Tibial artery (tissue), 4 donors: ENCODE measurements around the gene PARD6A.

Source experiments
- DNase-seq, 2 donors: peaks; one replicate each; pipeline ENCODE4 v3.0.0-alpha.2; 2019
- H3K27ac ChIP-seq, 2 donors: fragments of 200-600 bp; sonication (generic) in 1 of 2; 1 replicate in 1 of 2; 2 replicates in 1 of 2; pipeline ENCODE4 v1.5.1; 2018 to 2019; ENCODE audit warnings: mild to moderate bottlenecking in 1 of 2
- H3K27me3 ChIP-seq, 2 donors: fragments of 200-600 bp; sonication (generic) in 1 of 2; one replicate each; pipeline versions ENCODE4 v1.5.1 to v1.6.0; 2016 to 2019
- H3K36me3 ChIP-seq, 3 donors: fragments of 200-600 bp; sonication (generic) in 2 of 3; one replicate each; pipeline ENCODE4 v1.5.1; 2016 to 2019; ENCODE audit warnings: mild to moderate bottlenecking in 2 of 3
- H3K4me1 ChIP-seq, 4 donors: fragments of 200-600 bp; sonication (generic) in 2 of 4; 1 replicate in 3 of 4; 2 replicates in 1 of 4; pipeline ENCODE4 v1.5.1; 2016 to 2019
- H3K4me3 ChIP-seq, 2 donors: fragments of 200-600 bp; sonication (generic) in 1 of 2; 1 replicate in 1 of 2; 2 replicates in 1 of 2; pipeline ENCODE4 v1.5.1; 2018 to 2019; ENCODE audit warnings: mild to moderate bottlenecking in 2 of 2
- H3K9me3 ChIP-seq, 3 donors: fragments of 200-600 bp; sonication (generic) in 1 of 3; one replicate each; pipeline ENCODE4 v1.5.1; 2016 to 2019
- CTCF ChIP-seq, 2 experiments: fragments of 200-600 bp in 1 of 2; fragments of 450-650 bp in 1 of 2; IDR thresholded peaks; one replicate each; pipeline ENCODE4 v1.5.1; 2017 to 2019; ENCODE audit warnings: antibody characterized with exemption in 2 of 2, mild to moderate bottlenecking in 1 of 2, moderate library complexity in 1 of 2
- intact Hi-C: fragments of 100-400 bp; cut with DNase I; formaldehyde crosslinking; loops from one replicate; pipeline ENCODE4 v1.15.0; 2023; ENCODE audit warnings: low total_unique reads

The PARD6A gene

DNA sequence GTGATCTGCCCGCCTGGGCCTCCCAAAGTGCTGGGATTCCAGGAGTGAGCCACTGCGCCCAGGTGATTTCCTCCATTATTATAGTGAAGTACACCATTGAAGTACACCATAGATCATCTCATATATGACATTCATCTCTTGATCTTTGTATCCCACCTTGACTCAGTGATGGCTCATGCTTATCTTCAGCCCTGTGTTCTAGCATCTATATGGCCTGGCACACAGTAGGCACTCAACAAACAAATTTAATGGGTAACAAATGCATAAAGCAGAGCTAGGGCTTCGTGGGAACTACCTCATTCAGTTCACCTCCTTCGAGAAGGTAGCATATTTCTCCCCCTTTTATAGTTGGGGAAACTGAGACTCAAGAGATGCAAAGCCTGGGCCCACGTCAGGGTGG is 4.8 kb downstream of the PARD6A start:
- Histone ChIP-seq H3K27me3 (no peaks in the 10 kb centered on the region), H3K4me1 (peaks cover 0 to 37% (median 31%) of the 10 kb centered on the region in 4 donors), H3K9me3 (no peaks in the 10 kb centered on the region), H3K36me3 (peaks cover 0 to 25% (median 6%) of the 10 kb centered on the region in 3 donors), H3K27ac (peak overlapping the region in 1 of 2 donors; percentile 95), H3K4me3 (peak overlapping the region; percentile 71 to 82)
- TF ChIP-seq CTCF (IDR thresholded peaks at IDR 0.05), result no peak
- no peak for DNase-seq
- intact Hi-C loops, result loop anchor here (5.0 kb wide), 2 partner anchors 118 to 142 kb away; partner anchors contain the start of genes RANBP10 and TSNAXIP1

DNA sequence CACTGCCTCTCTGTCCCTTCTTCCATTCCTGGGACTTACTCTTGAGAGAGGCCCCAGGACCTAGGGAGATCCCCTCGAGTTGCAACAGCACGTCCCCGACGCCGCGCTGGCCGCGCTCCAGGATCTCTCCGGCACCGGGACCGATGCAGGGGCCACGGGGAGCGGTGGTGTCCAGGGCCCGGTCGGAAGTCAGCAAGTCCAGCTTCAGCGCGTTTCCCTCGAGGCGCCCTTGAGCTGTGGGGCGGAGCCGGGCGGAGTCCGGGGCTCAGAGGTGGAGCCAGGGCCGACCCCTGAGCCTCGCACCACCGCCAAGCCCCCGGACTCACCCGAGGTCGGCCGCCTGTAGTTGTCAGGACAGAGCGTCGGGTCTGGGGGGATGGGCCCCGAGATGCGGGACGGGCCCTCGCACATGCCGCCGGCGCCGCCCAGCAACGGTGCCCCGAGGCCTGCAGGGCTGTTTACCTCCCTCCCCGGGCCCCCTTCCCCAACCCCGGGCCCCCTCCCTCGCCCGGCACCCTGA is 5.3 kb downstream of the PARD6A start:
- H3K9me3 ChIP-seq, result no peaks in the 10 kb centered on the region
- H3K4me1 ChIP-seq, result peaks cover 0 to 35% (median 30%) of the 10 kb centered on the region in 4 donors
- H3K27me3 ChIP-seq, result no peaks in the 10 kb centered on the region
- peak in 1 of 2 donors; percentile 70 for DNase-seq
- intact Hi-C loops, result loop anchor here (5.0 kb wide), 2 partner anchors 119 to 141 kb away; partner anchors contain the start of genes RANBP10 and TSNAXIP1
- H3K4me3 ChIP-seq, result peak overlapping the region; percentile 71 to 82
- H3K36me3 ChIP-seq, result peaks cover 0 to 25% (median 6%) of the 10 kb centered on the region in 3 donors
- peak overlapping the region; percentile 90 to 95 for H3K27ac ChIP-seq
- TF ChIP-seq CTCF (IDR thresholded peaks at IDR 0.05), result no peak

DNA sequence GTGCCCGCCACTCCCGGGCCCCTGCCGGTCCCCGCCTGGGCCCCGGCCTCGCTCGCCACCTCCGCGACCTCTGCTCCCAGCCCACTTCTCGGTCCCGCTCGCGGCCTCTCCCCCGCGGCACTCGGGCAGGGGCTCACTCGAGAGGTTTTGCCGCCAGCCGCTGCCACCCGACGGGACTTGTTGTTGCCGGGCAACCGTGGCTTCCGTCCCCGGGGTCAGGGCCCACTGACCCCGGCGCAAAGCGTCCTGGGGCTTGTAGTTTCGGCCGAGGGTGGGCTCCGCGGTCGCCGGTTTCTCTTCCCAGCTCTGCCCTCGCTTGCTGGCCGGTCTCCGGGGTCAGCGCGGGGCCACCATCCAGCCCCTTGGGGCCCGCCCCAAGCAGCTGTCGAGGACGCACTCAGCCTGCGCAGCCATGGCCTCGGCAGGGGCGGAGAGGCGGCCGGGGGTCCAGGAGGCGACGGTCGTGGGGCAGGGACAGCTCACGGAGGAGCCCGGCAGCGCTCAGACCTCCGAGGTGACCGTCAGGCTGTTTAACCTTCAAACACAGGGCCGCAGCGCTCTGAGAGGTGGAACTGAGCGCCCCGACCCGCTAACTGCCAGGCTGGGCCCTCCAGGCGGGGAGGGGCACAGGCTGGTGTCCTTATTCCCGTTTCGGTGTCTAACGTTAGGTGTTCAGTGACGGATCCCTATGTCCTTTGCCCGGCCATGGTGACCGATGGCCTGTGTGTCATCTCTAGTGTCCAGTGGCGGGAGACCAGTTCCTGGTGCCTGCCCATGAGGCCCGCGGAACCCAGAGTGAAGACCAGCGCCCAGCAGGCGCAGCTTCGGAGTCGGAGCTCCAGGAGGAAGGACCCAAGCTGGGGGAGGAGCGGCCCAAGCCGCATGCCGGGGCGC is 6.0 kb downstream of the PARD6A start, which contains the start of the genes C16orf86 and ENKD1:
Gene C16orf86, plus strand, starts transcription at position 256 of the 894 bp plus-strand sequence. Its CDS starts 157 bp downstream, at position 413.
Gene ENKD1, minus strand, starts transcription at position 192 of the 894 bp plus-strand sequence. CDS start 308 bp downstream, outside the sequence.
- peaks cover 0 to 25% (median 6%) of the 10 kb centered on the region in 3 donors for H3K36me3 ChIP-seq
- no peaks in the 10 kb centered on the region for H3K9me3 ChIP-seq
- peak within 1 kb of the TSS; percentile 71 to 82 for H3K4me3 ChIP-seq
- intact Hi-C loops, result loop anchor here (1.0 to 5.0 kb wide), 3 partner anchors 104 to 140 kb away; partner anchors contain the start of genes RANBP10 and TSNAXIP1
- peaks cover 0 to 29% (median 23%) of the 10 kb centered on the region in 4 donors for H3K4me1 ChIP-seq
- H3K27ac ChIP-seq, result peak within 1 kb of the TSS; percentile 90 to 95
- DNase-seq, result peak; percentile 80 to 91
- H3K27me3 ChIP-seq, result no peaks in the 10 kb centered on the region
- no peak for TF ChIP-seq CTCF (IDR thresholded peaks at IDR 0.05)

DNA sequence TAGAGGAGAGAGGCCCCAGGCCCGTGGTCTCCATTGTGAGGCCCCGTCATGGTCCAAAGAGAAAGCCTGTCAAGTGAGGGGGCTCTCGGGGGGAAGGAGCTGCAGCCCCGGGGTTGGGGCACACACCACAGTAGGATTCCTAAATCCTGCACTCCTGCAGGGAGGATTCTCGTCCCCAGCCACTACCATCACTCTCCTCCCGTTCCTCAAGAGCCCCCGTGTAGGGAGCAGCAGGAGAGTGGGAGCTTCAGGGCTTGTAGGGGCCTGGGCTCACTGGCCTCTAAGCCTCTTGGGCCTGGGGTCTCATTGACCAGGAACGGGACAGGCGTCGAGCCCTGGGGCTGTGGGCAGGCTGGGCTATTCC is 6.7 kb downstream of the PARD6A start:
- peak overlapping the region; percentile 90 to 95 for H3K27ac ChIP-seq
- no peak for TF ChIP-seq CTCF (IDR thresholded peaks at IDR 0.05)
- no peaks in the 10 kb centered on the region for H3K9me3 ChIP-seq
- intact Hi-C loops, result loop anchor here (1.0 to 5.0 kb wide), 3 partner anchors 104 to 140 kb away; partner anchors contain the start of genes RANBP10 and TSNAXIP1
- H3K4me3 ChIP-seq, result peak overlapping the region; percentile 71 to 82
- DNase-seq, result no peak
- H3K36me3 ChIP-seq, result peaks cover 0 to 22% (median 6%) of the 10 kb centered on the region in 3 donors
- no peaks in the 10 kb centered on the region for H3K27me3 ChIP-seq
- H3K4me1 ChIP-seq, result peaks cover 0 to 29% (median 23%) of the 10 kb centered on the region in 4 donors

DNA sequence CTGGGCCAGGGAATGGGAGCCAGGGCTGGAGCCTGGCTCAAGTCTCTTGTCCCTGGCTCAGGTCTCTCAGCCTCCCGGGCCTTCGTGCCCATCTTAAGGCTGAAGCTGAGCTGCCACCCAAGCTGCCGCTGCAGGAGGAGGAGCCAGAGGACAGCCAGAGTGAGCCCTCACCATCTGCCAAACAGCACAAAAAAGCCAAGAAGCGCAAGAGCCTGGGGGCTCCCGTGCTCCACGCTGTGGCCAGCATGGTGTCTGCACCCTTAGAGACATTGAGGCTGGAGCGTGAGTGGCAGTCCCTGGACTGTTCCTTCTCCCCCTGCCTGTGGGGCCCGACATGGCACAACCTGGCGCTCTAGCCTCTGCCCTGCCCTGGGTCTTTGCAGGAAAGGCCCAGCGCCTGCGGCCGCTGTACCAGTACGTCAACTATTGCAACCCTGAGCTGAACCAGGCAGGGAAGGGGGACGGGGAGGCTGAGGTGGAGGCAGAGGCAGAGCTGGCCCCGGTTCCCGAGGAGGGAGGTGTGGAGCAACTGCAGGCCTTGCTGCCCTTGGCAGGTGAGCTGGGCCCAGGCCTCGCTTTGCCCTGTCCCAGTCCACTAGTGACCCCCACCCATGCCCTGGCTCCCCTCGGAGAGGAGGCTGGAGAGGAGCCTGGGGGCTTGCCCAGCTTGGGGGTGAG is 7.2 kb downstream of the PARD6A start:
- intact Hi-C loops, result loop anchor here (1.0 to 5.0 kb wide), 4 partner anchors 105 to 147 kb away; partner anchors contain the start of genes RANBP10 and TSNAXIP1

More for the DNA sequence above, 7.2 kb downstream of the PARD6A start:
- peaks cover 0 to 17% (median 3%) of the 10 kb centered on the region in 3 donors for H3K36me3 ChIP-seq
- peaks cover 0 to 31% (median 23%) of the 10 kb centered on the region in 4 donors for H3K4me1 ChIP-seq
- no peaks in the 10 kb centered on the region for H3K27me3 ChIP-seq
- peak; percentile 93 to 99 for TF ChIP-seq CTCF (IDR thresholded peaks at IDR 0.05)
- peak; percentile 88 to 95 for DNase-seq
- peak overlapping the region; percentile 90 to 95 for H3K27ac ChIP-seq
- H3K4me3 ChIP-seq, result peak overlapping the region; percentile 71 to 82
- H3K9me3 ChIP-seq, result no peaks in the 10 kb centered on the region
